Fibroblast of peridontal ligament (primary cell): Measurements from ENCODE around the gene TNFRSF9.

Source experiments
- DNase-seq: peaks from one replicate; pipeline ENCODE4 v3.0.0-alpha.2; 2010; ENCODE audit errors: extremely low read depth

Gene TNFRSF9

GRCh38 chr1:7873801-7874795 lies 66.5 kb downstream of the TNFRSF9 start:
- DNase-seq = no peak

GRCh38 chr1:7871136-7871535 lies 69.5 kb downstream of the TNFRSF9 start:
- DNase-seq = no peak

- DNase-seq = no peak
These were observed 71.3 kb downstream of the TNFRSF9 start for GRCh38 chr1:7869136-7869920.

- DNase-seq = no peak
These were observed 72.4 kb downstream of the TNFRSF9 start for GRCh38 chr1:7868070-7868780.

GRCh38 chr1:7865978-7866377 lies 74.7 kb downstream of the TNFRSF9 start:
- no peak for DNase-seq
